CD4-positive, alpha-beta T cell treated with Interleukin-17A for 1 hour (primary cell): Measurements from ENCODE around the gene ACP4.
"Not testable (repeated sequence)": the region's sequence is repeated elsewhere in the genome, so short reads cannot be mapped to it uniquely, and the experiment has no call there.

Experiments
- DNase-seq: peaks from one replicate; pipeline ENCODE4 v3.0.0-alpha.2; 2020

Gene ACP4, protein sequence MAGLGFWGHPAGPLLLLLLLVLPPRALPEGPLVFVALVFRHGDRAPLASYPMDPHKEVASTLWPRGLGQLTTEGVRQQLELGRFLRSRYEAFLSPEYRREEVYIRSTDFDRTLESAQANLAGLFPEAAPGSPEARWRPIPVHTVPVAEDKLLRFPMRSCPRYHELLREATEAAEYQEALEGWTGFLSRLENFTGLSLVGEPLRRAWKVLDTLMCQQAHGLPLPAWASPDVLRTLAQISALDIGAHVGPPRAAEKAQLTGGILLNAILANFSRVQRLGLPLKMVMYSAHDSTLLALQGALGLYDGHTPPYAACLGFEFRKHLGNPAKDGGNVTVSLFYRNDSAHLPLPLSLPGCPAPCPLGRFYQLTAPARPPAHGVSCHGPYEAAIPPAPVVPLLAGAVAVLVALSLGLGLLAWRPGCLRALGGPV

GRCh38 chr19:50790396-50790795 lies at the start of gene ACP4:
Gene ACP4 (plus strand): TSS chr19:50790415. CDS start chr19:50790415, 0 bp downstream.
- no peak for DNase-seq

DNA sequence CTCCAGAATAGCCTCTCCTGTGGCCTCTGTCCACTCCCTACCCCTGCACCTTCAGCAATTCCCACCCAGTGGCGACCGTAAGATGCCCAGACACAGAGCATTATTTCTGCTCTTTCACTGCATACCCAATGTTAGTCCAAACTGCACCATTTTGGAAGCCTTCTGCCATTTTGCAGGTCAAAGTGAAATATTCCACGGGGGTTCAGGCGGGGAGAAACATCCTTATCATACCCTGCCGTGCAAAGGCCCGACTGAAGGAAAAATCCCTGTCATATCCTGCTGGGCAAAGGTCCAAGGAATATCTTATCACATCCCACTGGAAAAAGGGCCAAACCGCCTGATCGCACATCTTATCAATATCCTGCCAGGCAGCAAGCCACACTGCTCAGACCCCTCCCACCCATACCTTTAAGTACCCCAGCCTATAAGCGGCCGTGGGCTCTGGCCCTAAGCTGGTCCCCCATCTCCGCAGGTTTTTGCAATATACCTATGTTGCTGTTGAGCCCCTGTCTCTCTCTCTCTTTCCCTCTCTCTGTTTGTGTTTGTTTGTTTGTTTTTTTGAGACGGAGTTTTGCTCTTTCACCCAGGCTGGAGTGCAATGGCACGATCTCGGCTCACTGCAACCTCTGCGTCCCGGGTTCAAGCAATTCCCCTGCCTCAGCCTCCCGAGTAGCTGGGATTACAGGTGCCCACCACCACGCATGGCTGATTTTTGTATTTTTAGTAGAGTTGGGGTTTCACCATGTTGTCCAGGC lies 48.9 kb upstream of the ACP4 start:
- no peak for DNase-seq

GRCh38 chr19:50743537-50743936 lies 46.7 kb upstream of the ACP4 start:
- no peak for DNase-seq

DNA sequence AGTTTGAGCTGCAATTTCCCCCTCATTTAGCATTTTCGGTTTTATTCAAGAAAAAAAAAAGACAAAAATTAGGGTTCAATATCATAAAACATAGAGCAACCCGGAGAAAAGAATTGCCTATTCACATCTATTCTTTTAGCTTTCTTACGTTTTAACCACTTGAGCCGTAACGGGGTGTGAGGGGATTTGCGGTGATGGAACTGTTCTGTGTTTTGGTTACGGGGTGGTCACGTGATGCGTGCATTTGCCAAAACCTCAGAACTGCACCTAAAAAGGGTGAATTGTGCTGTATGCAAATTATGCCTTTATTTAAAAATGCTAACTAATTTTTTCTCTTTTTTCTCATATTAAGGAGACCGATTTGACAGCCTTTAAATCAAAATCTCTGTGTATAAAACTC lies 45.0 kb upstream of the ACP4 start:
- DNase-seq = no peak

DNA sequence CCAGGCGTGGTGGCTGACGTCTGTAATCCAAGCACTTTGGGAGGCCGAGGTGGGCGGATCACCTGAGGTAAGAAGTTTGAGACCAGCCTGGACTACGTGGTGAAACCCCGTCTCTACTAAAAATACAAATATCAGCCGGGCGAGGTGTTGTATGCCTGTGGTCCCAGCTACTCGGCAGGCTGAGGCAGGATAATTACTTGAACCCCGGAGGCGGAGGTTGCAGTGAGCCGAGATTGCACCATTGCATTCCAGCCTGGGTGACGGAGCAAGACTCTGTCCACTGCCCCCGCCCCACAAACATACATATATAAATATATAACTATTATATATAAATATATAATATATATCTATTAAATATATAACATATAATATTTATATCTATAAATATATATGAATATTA lies 43.1 kb upstream of the ACP4 start:
- not testable (repeated sequence) for DNase-seq

GRCh38 chr19:50749490-50749889 lies 40.7 kb upstream of the ACP4 start:
- no peak for DNase-seq

DNA sequence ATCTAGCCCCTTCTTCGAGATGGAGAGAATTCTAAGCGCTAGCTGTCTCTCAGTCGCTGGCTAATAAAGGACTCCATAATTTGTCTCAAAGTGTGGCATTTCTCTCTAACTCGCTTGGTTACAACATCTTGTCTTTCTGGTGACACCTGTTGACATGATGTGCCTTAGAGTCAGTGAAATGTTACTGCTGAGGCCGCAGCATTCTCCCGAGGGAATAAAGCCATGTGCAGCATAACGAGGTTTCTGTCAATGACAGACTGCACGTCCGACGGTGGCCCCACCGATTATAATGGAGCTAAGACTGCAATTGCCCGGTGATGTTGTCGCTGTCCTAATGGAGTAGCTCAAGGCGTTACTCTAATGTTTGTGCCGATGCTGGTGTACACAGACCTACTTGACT lies 40.2 kb upstream of the ACP4 start:
- DNase-seq = no peak

- DNase-seq = no peak
Observed at GRCh38 chr19:50753879-50754278, 36.3 kb upstream of the ACP4 start.

- not testable (repeated sequence) for DNase-seq
Observed at GRCh38 chr19:50756244-50756643, 34.0 kb upstream of the ACP4 start.

DNA sequence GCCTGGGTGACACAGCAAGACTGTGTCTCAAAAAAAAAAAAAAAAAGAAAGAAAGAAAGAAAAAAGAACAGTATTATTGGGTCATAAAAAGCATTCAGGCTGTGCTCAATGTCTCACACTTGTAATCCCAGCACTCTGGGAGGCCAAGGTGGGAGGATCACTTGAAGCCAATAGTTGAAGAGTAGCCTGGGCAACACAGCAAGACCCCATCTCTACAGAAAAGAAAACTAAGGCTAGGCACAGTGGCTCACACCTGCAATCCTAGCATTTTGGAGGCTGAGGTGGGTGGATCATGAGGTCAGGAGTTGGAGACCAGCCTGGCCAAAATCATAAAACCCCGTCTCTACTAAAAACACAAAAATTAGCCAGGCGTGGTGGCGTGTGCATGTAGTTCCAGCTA lies 32.6 kb upstream of the ACP4 start:
- DNase-seq = not testable (repeated sequence)

DNA sequence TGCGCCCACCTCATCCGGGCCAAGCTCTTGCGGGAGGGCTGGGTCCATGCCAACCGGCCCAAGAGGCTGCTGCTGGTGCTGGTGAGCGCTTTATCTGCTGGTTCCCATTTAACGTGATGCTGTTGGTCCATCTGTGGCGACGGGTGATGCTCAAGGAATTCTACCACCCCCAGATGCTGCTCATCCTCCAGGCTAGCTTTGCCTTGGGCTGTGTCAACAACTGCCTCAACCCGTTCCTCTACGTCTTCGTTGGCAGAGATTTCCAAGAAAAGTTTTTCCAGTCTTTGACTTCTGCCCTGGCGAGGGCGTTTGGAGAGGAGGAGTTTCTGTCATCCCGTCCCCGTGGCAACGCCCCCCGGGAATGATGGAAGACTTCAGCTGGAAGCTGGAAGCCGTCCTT lies 31.1 kb upstream of the ACP4 start:
- DNase-seq = not testable (repeated sequence)

- peak; percentile 11 for DNase-seq
Observed at GRCh38 chr19:50759886-50760285, 30.3 kb upstream of the ACP4 start.

GRCh38 chr19:50761501-50761900 lies 28.7 kb upstream of the ACP4 start:
- not testable (repeated sequence) for DNase-seq

DNA sequence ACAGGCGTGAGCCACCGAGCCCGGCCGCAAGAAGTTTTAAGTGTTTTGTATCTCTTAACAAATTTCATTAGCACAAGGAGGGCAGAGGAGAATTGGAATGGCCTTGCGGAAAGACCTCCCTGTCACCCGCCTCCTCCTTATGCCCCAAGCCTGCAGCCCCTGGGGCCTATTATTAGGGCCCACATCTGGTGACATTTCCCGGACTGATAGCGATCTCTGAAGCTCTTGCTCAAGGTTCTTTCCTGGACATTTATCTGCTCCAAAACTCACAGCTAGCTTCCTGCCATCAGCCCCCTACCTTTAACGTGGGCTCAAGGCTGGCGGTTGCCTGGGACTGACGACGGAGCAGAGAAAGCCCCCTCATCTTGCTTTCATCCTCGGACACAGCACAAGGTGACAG lies 26.7 kb upstream of the ACP4 start:
- not testable (repeated sequence) for DNase-seq

- DNase-seq = no peak
Observed at GRCh38 chr19:50764409-50764808, 25.8 kb upstream of the ACP4 start.

DNA sequence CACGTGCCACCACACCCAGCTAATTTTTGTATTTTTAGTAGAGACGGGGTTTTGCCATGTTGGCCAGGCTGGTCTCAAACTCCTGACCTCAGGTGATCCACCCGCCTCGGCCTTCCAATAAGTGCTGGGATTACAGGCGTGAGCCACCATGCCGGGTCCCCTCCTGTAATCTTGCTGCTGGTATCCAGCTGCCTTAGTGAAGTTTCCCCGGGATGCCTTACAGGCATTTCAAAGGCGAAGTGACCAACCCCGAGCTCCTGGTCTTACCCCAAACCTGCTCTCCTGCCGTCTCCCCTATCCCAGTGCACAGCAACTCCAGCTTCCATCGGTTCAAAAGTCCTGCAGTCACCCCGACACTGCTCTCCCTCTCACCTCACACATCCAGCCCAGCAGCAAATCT lies 23.5 kb upstream of the ACP4 start:
- not testable (repeated sequence) for DNase-seq

GRCh38 chr19:50767263-50767662 lies 23.0 kb upstream of the ACP4 start:
- not testable (repeated sequence) for DNase-seq

GRCh38 chr19:50768277-50768676 lies 21.9 kb upstream of the ACP4 start:
- DNase-seq = no peak

GRCh38 chr19:50770164-50770563 lies 20.1 kb upstream of the ACP4 start, which contains the start of gene GPR32:
Gene GPR32 (plus strand): TSS chr19:50770464. CDS start chr19:50770601, 137 bp downstream.
- DNase-seq = not testable (repeated sequence)

DNA sequence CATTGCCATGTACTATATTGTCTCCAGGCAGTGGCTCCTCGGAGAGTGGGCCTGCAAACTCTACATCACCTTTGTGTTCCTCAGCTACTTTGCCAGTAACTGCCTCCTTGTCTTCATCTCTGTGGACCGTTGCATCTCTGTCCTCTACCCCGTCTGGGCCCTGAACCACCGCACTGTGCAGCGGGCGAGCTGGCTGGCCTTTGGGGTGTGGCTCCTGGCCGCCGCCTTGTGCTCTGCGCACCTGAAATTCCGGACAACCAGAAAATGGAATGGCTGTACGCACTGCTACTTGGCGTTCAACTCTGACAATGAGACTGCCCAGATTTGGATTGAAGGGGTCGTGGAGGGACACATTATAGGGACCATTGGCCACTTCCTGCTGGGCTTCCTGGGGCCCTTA lies 19.3 kb upstream of the ACP4 start:
- DNase-seq = no peak

DNA sequence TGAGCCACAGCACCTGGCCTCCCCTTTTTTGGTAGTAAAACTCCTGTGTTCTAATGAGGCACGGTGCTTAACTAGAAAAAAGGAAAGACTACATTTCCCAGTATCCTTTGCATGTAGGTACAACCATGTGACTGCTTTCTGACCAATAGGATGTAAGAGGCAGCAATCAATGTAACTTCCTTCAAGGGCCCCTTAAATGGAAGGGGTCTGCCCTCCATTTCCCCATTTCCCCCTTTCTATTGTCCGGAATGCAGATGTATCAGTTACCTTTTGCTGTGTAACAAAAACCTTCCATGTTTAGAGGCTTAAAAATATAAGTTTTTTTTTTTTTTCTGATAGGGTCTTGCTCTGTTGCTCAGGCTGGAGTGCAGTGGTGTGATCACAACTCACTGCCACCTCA lies 17.7 kb upstream of the ACP4 start:
- peak; percentile 26 for DNase-seq

GRCh38 chr19:50772912-50773311 lies 17.3 kb upstream of the ACP4 start:
- not testable (repeated sequence) for DNase-seq

- DNase-seq = not testable (repeated sequence)
Observed at GRCh38 chr19:50773454-50773853, 16.8 kb upstream of the ACP4 start.

DNA sequence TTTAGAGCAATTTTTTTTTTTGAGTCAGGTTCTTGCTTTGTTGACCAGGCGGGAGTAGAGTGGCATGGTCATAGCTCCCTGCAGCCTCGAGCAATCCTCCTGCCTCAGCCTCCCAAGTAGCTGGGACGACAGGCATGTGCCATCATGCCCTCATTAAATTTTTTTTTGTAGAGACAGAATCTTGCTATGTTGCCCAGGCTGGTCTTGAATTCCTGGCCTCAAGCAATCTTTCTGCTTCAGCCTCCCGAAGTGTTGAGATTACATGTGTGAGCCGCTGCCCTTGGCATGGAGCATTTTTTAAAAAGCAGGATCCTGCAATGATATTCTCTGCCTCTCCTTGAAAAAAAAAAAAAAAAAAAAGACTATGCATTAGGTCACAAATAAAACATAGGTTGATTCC lies 14.1 kb upstream of the ACP4 start:
- no peak for DNase-seq
